Kidney (tissue), 14 donors: Measurements from ENCODE around the gene RNF123. TPM values are rescaled to one million over a fixed set of nuclear protein-coding genes. Genes with fewer than 3 reads are reported as not detected.
"Not testable (repeated sequence)": the region's sequence is repeated elsewhere in the genome, so short reads cannot be mapped to it uniquely, and the experiment has no call there.

ENCODE experiments used
- DNase-seq, 5 donors: peaks; one replicate each; pipeline ENCODE4 v3.0.0-alpha.2; 2013 to 2020
- FAIRE-seq: peaks from 2 replicates; lab custom pipeline; 2012; peaks lifted over from hg19 to GRCh38; lab: Jason Lieb, UNC
- H3K27ac ChIP-seq, 2 donors: one replicate each; pipeline ENCODE4 v1.7.0; 2013; ENCODE audit warnings: low read depth in 2 of 2, low read length in 2 of 2, inconsistent platforms in 1 of 2
- H3K27me3 ChIP-seq: one replicate; pipeline ENCODE4 v1.7.1; 2013; ENCODE audit warnings: low read length, inconsistent platforms; ENCODE audit not compliant: control insufficient read depth, insufficient read depth
- H3K36me3 ChIP-seq, 3 donors: one replicate each; pipeline versions ENCODE4 v1.7.0 to v1.7.1; 2013; ENCODE audit warnings: low read length in 3 of 3, control low read depth in 1 of 3, inconsistent platforms in 1 of 3; ENCODE audit not compliant: insufficient read depth in 3 of 3, control insufficient read depth in 2 of 3
- H3K4me1 ChIP-seq, 3 donors: one replicate each; pipeline versions ENCODE4 v1.7.0 to v1.7.1; 2013; ENCODE audit warnings: low read length in 3 of 3, inconsistent platforms in 1 of 3, low read depth in 1 of 3; ENCODE audit not compliant: control insufficient read depth in 2 of 3, insufficient read depth in 2 of 3
- H3K4me3 ChIP-seq, 3 donors: one replicate each; pipeline versions ENCODE4 v1.7.0 to v1.8.1; 2013; ENCODE audit warnings: low read length in 3 of 3, control low read depth in 1 of 3, inconsistent platforms in 1 of 3
- H3K9ac ChIP-seq, 3 donors: one replicate each; pipeline versions ENCODE4 v1.7.0 to v1.7.1; 2013; ENCODE audit warnings: low read length in 3 of 3, control low read depth in 1 of 3, inconsistent platforms in 1 of 3
- H3K9me3 ChIP-seq, 3 donors: one replicate each; pipeline versions ENCODE4 v1.7.0 to v1.7.1; 2013; ENCODE audit warnings: low read length in 3 of 3, control low read depth in 1 of 3, inconsistent platforms in 1 of 3; ENCODE audit not compliant: control insufficient read depth in 2 of 3, insufficient read depth in 1 of 3
- intact Hi-C: fragments of 100-400 bp; cut with DNase I; formaldehyde crosslinking; loops from one replicate; pipeline ENCODE4 v1.11.1; 2022
- polyA plus RNA-seq: library from polyadenylated mRNA; stranded (reverse); fragments of 350-450 nt; fragmentation: Illumina TruSeq; extraction: RNeasy Lipid Tissue Mini Kit (QIAGEN cat#74804); gene quantifications from one replicate; pipeline ENCODE4 v1.2.3, GENCODE V29; 2014; ENCODE audit warnings: low read depth, low replicate concordance; ENCODE audit not compliant: insufficient read depth
- total RNA-seq: library from RNA; stranded (reverse); fragmentation: NEBNext Ultra II Directional; extraction: Animal tissue kit (Norgen Biotek cat#: 25700); gene quantifications from one replicate; pipeline ENCODE4 v1.2.1, GENCODE V29; 2021
- TF ChIP-seq, protein P1 (sequence below): IDR thresholded peaks from 3 replicates; pipeline ENCODE4 v1.5.1; 2012; ENCODE audit warnings: mild to moderate bottlenecking, moderate library complexity, borderline replicate concordance; ENCODE audit not compliant: insufficient read depth; ENCODE audit errors: extremely low read depth
- donor health status: control.
- donor health status: control.
- donor health status: control.
- donor health status: control.
- donor health status: control.
- donor health status: DM: yes; HTN: yes; CAD: no.
- donor health status: Normal renal cell carcinoma (clear cell type).

Gene RNF123
- total and polyA plus RNA-seq, 2 donors from 2014 or later: 41.7 to 43.7 TPM

DNA sequence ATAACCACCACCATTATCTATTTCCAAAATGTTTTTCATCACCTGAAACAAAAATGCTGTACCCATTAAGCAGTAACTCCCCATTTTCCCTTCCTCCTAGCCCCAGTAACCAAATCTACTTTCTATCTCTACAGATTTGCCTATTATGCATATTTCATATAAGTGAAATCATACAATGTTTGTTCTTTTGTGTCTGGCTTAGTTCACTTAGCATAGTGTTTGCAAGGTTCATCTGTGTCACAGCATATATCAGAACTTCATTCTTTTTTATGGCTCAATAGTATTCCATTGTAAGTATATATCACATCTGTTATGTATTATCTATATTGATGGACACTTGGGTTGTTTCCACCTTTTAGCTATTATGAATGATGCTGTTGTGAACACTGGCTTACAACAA is 51.1 kb downstream of the RNF123 start:
- no peaks in the 10 kb centered on the region for H3K27me3 ChIP-seq
- H3K27ac ChIP-seq: no peak overlapping the region
- intact Hi-C loops: no loop called here
- no peak for FAIRE-seq
- H3K9ac ChIP-seq: no peak overlapping the region
- no peaks in the 10 kb centered on the region for H3K4me1 ChIP-seq
- DNase-seq: no peak
- H3K4me3 ChIP-seq: no peak overlapping the region
- H3K9me3 ChIP-seq: no peaks in the 10 kb centered on the region
- TF ChIP-seq, protein P1, sequence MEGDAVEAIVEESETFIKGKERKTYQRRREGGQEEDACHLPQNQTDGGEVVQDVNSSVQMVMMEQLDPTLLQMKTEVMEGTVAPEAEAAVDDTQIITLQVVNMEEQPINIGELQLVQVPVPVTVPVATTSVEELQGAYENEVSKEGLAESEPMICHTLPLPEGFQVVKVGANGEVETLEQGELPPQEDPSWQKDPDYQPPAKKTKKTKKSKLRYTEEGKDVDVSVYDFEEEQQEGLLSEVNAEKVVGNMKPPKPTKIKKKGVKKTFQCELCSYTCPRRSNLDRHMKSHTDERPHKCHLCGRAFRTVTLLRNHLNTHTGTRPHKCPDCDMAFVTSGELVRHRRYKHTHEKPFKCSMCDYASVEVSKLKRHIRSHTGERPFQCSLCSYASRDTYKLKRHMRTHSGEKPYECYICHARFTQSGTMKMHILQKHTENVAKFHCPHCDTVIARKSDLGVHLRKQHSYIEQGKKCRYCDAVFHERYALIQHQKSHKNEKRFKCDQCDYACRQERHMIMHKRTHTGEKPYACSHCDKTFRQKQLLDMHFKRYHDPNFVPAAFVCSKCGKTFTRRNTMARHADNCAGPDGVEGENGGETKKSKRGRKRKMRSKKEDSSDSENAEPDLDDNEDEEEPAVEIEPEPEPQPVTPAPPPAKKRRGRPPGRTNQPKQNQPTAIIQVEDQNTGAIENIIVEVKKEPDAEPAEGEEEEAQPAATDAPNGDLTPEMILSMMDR: no peak
- H3K36me3 ChIP-seq: peaks cover 6 to 23% (median 13%) of the 10 kb centered on the region in 3 donors

DNA sequence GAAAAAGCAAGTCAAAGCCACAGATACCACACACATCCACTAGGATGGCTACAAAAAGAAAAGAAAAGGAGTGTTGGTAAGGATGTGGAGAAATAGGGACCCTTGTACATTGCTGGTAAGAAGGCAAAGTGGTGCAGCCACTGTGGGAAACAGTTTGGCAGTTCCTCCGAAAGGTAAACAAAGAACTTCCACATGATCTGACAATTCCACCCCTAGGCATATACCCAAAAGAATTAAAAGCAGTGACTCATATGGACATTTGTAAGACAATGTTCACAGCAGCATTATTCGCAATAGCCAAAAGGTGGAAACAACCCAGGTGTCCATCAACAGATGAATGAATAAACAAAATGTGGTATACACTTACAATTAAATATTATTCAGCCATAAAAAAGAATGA is 56.6 kb downstream of the RNF123 start:
- TF ChIP-seq, protein P1: no peak
- no peaks in the 10 kb centered on the region for H3K4me1 ChIP-seq
- no peaks in the 10 kb centered on the region for H3K9me3 ChIP-seq
- DNase-seq: no peak
- FAIRE-seq: no peak
- no peaks in the 10 kb centered on the region for H3K27me3 ChIP-seq
- no peak overlapping the region for H3K4me3 ChIP-seq
- peaks cover 0 to 2% (median 2%) of the 10 kb centered on the region in 3 donors for H3K36me3 ChIP-seq
- intact Hi-C loops: no loop called here
- no peak overlapping the region for H3K9ac ChIP-seq
- H3K27ac ChIP-seq: no peak overlapping the region

DNA sequence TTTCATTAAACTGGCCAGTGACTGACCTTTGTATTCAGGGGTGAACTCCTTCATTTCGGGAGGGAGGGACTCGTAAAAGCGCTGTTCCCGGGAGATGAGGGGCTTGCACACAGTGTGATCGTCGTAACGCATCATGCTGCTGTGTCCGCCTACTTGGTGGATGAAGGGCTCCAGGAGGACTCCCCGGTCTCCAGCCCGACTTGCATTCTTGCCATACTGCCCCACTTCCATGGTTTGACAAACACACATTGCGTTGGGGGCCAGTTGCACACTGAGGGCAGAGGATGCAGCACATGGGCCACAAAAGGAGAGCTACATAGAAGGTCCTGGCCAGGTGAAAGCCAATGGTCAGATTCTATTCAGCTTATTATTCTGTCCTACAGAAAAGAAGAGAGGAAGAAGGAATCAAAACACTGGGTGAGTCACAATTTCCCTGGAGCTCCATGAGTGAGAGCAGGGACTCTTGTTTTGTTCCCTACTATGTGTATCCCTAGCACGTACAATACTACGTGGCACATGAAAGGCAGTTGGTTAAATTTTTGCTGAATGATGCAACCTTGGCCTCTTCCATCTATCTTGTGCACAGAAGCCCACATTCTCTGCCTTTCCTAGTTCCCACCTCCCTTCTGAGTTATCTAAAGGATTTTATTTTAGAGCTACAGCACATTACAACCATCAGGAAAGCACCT is 58.6 kb downstream of the RNF123 start:
- FAIRE-seq (no peak), DNase-seq (no peak)
- Histone ChIP-seq H3K9me3 (no peaks in the 10 kb centered on the region), H3K27ac (no peak overlapping the region), H3K4me1 (no peaks in the 10 kb centered on the region), H3K27me3 (no peaks in the 10 kb centered on the region), H3K4me3 (no peak overlapping the region), H3K9ac (no peak overlapping the region), H3K36me3 (peaks cover 0 to 2% (median 2%) of the 10 kb centered on the region in 3 donors)
- TF ChIP-seq, protein P1: no peak
- intact Hi-C loops: no loop called here

DNA sequence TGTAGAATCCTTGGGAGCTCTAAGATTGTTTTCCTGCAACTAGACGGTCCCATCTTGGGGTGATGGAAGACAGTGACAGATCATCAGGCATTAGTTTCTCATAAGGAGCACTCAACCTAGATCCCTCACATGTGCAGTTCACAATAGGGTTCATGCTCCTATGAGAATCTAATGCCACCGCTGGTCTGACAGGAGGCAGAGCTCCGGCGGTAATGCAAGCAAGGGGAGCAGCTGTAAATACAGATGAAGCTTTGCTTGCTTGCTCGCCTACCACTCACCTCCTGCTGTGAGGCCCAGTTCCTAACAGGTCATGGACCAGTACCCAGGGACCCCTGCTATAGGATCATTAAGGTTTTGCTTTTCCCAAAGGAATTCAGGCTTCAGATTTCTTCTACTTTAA is 59.5 kb downstream of the RNF123 start:
- intact Hi-C loops, H3K4me3 ChIP-seq, H3K27me3 ChIP-seq, FAIRE-seq, H3K9me3 ChIP-seq, H3K9ac ChIP-seq, H3K4me1 ChIP-seq, H3K36me3 ChIP-seq, H3K27ac ChIP-seq: not testable (repeated sequence)
- DNase-seq: peak in 2 of 5 donors; percentile 13 to 14
